Sigmoid colon (tissue), 4 donors: Measurements from ENCODE around the gene BOD1.

Experiments used
- CTCF ChIP-seq, 4 experiments: fragments of 450-650 bp in 3 of 4; fragments of 200-600 bp in 1 of 4; IDR thresholded peaks; one replicate each; pipeline ENCODE4 v1.5.1; 2016 to 2019; ENCODE audit warnings: antibody characterized with exemption in 4 of 4, mild to moderate bottlenecking in 3 of 4, moderate library complexity in 2 of 4
- EP300 ChIP-seq, 4 donors: sonication (generic); formaldehyde crosslinking; IDR thresholded peaks; one replicate each; pipeline ENCODE4 v1.6.1; 2017; ENCODE audit warnings: antibody characterized with exemption in 4 of 4
- POLR2A ChIP-seq, 2 donors: fragments of 450-650 bp; IDR thresholded peaks; one replicate each; pipeline ENCODE4 v1.6.1; 2016; ENCODE audit warnings: antibody characterized with exemption in 2 of 2, mild to moderate bottlenecking in 2 of 2, moderate library complexity in 2 of 2
- POLR2AphosphoS5 ChIP-seq, 4 donors: sonication (generic); formaldehyde crosslinking; IDR thresholded peaks; one replicate each; pipeline ENCODE4 v1.6.1; 2017; ENCODE audit warnings: antibody characterized with exemption in 4 of 4

GRCh38 chr5:173602423-173602822, 14.0 kb downstream of the BOD1 start:
- TF ChIP-seq CTCF (IDR thresholded peaks at IDR 0.05) = no peak
- no peak for TF ChIP-seq POLR2A (IDR thresholded peaks at IDR 0.05)
- no peak for TF ChIP-seq POLR2AphosphoS5 (IDR thresholded peaks at IDR 0.05)
- TF ChIP-seq EP300 (IDR thresholded peaks at IDR 0.05) = no peak
